SU-DHL-6 (cell line): ENCODE measurements around the gene DNAH12.

Source experiments
- H2AFZ ChIP-seq: fragments of 200-600 bp; sonication (generic); 2 replicates; pipeline ENCODE4 v1.6.1; 2014; ENCODE audit warnings: low read depth, mild to moderate bottlenecking, moderate library complexity, mixed read lengths, antibody characterized with exemption, low read length; ENCODE audit not compliant: severe bottlenecking
- H3F3A ChIP-seq: fragments of 200-600 bp; shearing (Covaris generic); 2 replicates; pipeline ENCODE4 v1.6.0; 2016; ENCODE audit warnings: antibody characterized with exemption, mild to moderate bottlenecking; ENCODE audit not compliant: insufficient read depth
- H3K27ac ChIP-seq: fragments of 200-600 bp; sonication (generic); 2 replicates; pipeline ENCODE4 v1.5.1; 2016; ENCODE audit warnings: low read depth, mild to moderate bottlenecking, low read length, moderate library complexity, mixed read lengths
- H3K27me3 ChIP-seq: fragments of 200-600 bp; sonication (generic), shearing (Covaris generic); 2 replicates; pipeline ENCODE4 v1.6.0; 2014; ENCODE audit warnings: mild to moderate bottlenecking, low read length
- H3K36me3 ChIP-seq: fragments of 200-600 bp; sonication (generic); 2 replicates; pipeline ENCODE4 v1.6.1; 2014; ENCODE audit warnings: mild to moderate bottlenecking, low read length, mixed read lengths
- H3K4me2 ChIP-seq: fragments of 300-600, 200-600 bp; shearing (Covaris generic), sonication (generic); 2 replicates; pipeline ENCODE4 v1.6.0; 2014; ENCODE audit warnings: low read length, low read depth, mild to moderate bottlenecking; ENCODE audit not compliant: poor library complexity, severe bottlenecking
- H3K4me3 ChIP-seq: fragments of 200-600 bp; sonication (generic); 2 replicates; pipeline ENCODE4 v1.5.1; 2014; ENCODE audit warnings: antibody characterized with exemption, low read length, mild to moderate bottlenecking, mixed read lengths; ENCODE audit not compliant: insufficient read depth, poor library complexity, severe bottlenecking
- H3K79me2 ChIP-seq: fragments of 200-600 bp; sonication (generic); 2 replicates; pipeline ENCODE4 v1.6.1; 2014; ENCODE audit warnings: mild to moderate bottlenecking, low read length, moderate library complexity; ENCODE audit not compliant: insufficient read depth
- H3K9ac ChIP-seq: fragments of 200-600 bp; sonication (generic); 2 replicates; pipeline ENCODE4 v1.7.0; 2014; ENCODE audit warnings: mild to moderate bottlenecking, low read length
- H3K9me2 ChIP-seq: fragments of 200-600 bp; sonication (generic); replicated peaks from 2 replicates; pipeline ENCODE4 v1.6.1; 2014; ENCODE audit warnings: low read length; ENCODE audit not compliant: insufficient read depth
- H3K9me3 ChIP-seq: fragments of 200-600 bp; sonication (generic); 2 replicates; pipeline ENCODE4 v1.6.1; 2014; ENCODE audit warnings: low read length, mixed read lengths; ENCODE audit not compliant: insufficient read depth
- H4K20me1 ChIP-seq: fragments of 200-600 bp; sonication (generic); 2 replicates; pipeline ENCODE4 v1.6.1; 2014; ENCODE audit warnings: low read depth, mild to moderate bottlenecking, antibody characterized with exemption, low read length, moderate library complexity, mixed read lengths
- EZH2phosphoT487 ChIP-seq: fragments of 200-600 bp; sonication (generic), shearing (Covaris generic); conservative IDR thresholded peaks from 2 replicates; pipeline ENCODE4 v1.6.1; 2018; ENCODE audit warnings: mild to moderate bottlenecking, antibody characterized with exemption, low read length, moderate library complexity, mixed read lengths
- TF ChIP-seq, protein P1 (sequence below): fragments of 200-600 bp; sonication (generic); IDR thresholded peaks from one replicate; pipeline ENCODE4 v1.5.1; 2017; ENCODE audit warnings: antibody characterized with exemption, mild to moderate bottlenecking, low read length, moderate library complexity; ENCODE audit not compliant: insufficient read depth, poor library complexity, severe bottlenecking

Gene DNAH12

DNA sequence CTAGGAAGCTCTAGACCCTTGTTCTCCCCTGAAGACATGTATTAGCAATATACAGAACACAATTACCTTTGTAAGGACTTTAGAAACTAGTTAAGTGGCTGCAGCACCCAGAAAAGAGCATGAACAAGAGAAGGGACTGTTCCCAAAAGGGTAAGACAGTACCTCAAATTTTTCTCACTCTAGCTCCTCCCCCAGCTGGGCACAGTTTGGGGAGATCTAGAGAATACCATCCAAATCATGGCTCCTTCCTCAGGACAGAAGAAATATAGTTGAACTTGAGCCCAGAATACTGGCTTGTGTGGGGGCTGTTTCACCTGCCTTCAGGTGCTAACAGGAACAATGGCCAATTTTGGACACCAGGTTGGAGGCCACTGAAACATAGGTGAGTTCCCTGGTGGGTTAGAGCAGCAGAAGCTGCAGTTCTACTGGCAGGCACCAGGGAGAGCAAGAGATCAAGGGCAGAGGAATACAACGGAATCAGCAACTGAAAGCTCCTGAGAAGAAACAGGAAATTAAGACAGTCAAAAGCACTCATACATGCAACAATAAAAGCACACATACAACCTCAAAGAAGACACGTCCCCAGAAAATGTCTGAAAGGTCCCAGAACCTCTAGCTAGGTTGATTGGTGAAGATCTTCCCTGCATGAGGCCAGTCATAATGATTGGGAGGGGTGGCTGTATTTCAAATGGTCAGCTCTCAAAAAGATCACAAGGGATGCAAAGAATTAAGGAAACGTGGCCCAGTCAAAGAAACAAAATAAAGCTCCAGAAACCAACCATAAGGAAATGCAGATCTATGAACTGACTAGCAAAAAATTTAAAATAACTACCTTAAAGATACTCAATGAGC is 146.7 kb downstream of the DNAH12 start:
- H3K4me2 ChIP-seq: peak overlapping the region; percentile 39
- no peaks in the 10 kb centered on the region for H3K36me3 ChIP-seq
- H3K9me3 ChIP-seq: no peaks in the 10 kb centered on the region
- no peaks in the 10 kb centered on the region for H3F3A ChIP-seq
- H3K79me2 ChIP-seq: no peaks in the 10 kb centered on the region
- H3K9ac ChIP-seq: peak overlapping the region; percentile 20; the same call in 1 of the 2 replicates
- no peaks in the 10 kb centered on the region for H3K9me2 ChIP-seq
- H3K27me3 ChIP-seq: no peaks in the 10 kb centered on the region
- no peaks in the 10 kb centered on the region for H4K20me1 ChIP-seq
- no peak overlapping the region for H3K4me3 ChIP-seq
- H3K27ac ChIP-seq: no peak overlapping the region
- H2AFZ ChIP-seq: peak overlapping the region; percentile 98
- TF ChIP-seq, protein P1, sequence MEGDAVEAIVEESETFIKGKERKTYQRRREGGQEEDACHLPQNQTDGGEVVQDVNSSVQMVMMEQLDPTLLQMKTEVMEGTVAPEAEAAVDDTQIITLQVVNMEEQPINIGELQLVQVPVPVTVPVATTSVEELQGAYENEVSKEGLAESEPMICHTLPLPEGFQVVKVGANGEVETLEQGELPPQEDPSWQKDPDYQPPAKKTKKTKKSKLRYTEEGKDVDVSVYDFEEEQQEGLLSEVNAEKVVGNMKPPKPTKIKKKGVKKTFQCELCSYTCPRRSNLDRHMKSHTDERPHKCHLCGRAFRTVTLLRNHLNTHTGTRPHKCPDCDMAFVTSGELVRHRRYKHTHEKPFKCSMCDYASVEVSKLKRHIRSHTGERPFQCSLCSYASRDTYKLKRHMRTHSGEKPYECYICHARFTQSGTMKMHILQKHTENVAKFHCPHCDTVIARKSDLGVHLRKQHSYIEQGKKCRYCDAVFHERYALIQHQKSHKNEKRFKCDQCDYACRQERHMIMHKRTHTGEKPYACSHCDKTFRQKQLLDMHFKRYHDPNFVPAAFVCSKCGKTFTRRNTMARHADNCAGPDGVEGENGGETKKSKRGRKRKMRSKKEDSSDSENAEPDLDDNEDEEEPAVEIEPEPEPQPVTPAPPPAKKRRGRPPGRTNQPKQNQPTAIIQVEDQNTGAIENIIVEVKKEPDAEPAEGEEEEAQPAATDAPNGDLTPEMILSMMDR: peak; percentile 88
- no peak for TF ChIP-seq EZH2phosphoT487

DNA sequence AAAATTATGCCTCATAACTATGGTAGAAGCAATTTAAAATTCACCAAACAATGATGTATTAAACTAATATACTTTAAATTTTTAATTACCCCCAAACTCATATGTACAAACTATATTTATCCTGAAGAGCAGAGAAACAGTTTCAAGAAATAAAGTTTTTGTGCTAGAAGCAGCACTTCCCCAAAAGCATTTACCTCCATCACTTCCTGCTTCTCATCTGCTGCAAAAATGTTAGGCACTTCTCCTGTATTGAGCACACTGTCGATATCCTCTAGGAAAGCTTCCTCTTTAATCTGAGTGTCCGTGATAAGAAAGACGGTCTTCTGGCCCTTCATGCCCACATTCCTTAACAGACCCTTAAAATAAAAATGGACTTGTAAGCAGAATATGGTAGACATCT is 150.2 kb downstream of the DNAH12 start:
- Histone ChIP-seq H3K79me2 (no peaks in the 10 kb centered on the region), H3K9me2 (no peaks in the 10 kb centered on the region), H3K36me3 (no peaks in the 10 kb centered on the region), H3F3A (no peaks in the 10 kb centered on the region), H3K9me3 (no peaks in the 10 kb centered on the region), H3K27me3 (no peaks in the 10 kb centered on the region), H3K27ac (no peak overlapping the region), H2AFZ (peak overlapping the region; percentile 73), H3K4me2 (peak overlapping the region; percentile 4), H3K9ac (no peak overlapping the region), H3K4me3 (no peak overlapping the region), H4K20me1 (no peaks in the 10 kb centered on the region)
- TF ChIP-seq, protein P1: no peak
- TF ChIP-seq EZH2phosphoT487: no peak

DNA sequence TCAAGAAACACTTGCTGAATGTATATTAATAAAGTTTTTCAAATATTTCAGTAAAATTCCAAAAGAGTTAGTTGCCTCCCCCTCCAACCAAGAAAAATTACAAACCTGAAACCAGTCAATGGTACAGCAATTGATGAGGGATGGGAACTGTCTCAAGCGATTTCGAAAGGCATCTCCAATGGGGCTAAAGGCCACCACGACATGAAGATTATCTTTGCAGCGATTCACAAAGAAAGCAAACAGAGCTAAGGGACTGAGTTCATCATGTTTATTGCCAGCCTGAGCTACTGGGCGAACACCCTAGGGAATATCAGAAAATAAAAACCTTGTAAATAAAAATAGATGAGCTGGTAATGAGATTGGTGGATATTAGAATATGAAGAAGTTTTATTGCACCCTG is 152.4 kb downstream of the DNAH12 start:
- Histone ChIP-seq H3K9me3 (no peaks in the 10 kb centered on the region), H3K79me2 (no peaks in the 10 kb centered on the region), H4K20me1 (no peaks in the 10 kb centered on the region), H3K9me2 (no peaks in the 10 kb centered on the region), H3K9ac (no peak overlapping the region), H3K4me3 (no peak overlapping the region), H3K27me3 (no peaks in the 10 kb centered on the region), H3F3A (no peaks in the 10 kb centered on the region), H3K36me3 (no peaks in the 10 kb centered on the region), H3K4me2 (no peak overlapping the region), H3K27ac (no peak overlapping the region), H2AFZ (no peak overlapping the region)
- no peak for TF ChIP-seq EZH2phosphoT487
- TF ChIP-seq, protein P1: no peak
